Measurements from ENCODE around the gene CRISPLD2. TPM values are rescaled to one million over a fixed set of nuclear protein-coding genes. Genes with fewer than 3 reads are reported as not detected.

CRISPLD2 gene
- polyA plus RNA-seq, 1 experiment, result 103 TPM

DNA sequence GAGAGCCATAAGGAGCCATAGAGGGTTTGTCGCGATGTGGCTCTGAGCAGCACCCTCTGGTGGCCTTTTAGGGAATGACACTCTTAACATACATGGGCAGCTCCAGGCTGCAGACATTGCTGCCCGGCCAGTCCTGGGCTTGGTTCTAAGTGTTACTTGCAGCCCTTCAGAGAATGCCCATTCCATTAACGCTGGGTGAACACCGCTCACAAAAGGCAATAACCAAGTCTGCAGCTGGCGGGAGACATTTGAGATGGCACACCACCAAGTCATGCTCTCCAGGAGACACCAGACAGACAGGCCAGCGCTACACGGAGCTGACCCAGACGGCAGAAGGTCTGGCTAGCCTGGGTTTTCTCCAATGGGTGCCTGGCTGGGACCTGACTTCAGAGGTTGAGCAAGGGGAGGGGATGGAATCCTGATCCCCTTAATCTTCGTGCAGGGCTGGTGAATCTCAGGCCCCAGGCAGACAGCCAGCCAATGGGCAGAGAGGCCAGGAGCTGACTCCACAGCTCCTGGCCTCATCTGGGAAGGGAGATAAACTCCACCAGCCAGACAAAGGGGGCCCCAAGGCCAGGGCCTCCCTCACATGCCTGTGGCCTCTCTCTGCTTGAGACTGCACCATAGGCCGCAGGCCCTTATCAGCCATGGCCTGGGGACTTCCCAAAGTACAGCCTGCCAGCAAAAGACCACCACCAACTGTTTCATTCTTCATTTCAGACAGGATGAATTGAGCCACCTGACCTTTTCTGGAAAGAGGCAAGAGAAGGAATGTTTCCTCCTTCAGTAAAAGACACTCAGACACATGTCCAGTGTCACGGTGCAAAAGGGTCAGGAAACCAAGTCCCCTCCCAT is 132.8 kb downstream of the CRISPLD2 start:
- Histone ChIP-seq H3K27ac (ENCODE audit: low read depth, low read length) (no peak overlapping the region), H3K4me3 (ENCODE audit: low read depth, low read length) (no peak overlapping the region), H3K27me3 (ENCODE audit: control insufficient read depth, insufficient read depth, low read length) (no peaks in the 10 kb centered on the region), H3K9me3 (ENCODE audit: control insufficient read depth, insufficient read depth, low read length) (peaks cover 4% of the 10 kb centered on the region; the same call in 1 of the 2 replicates)
- ChIA-PET POLR2A (interaction anchor here (0.6 to 1.2 kb wide), 7 partner anchors 24 to 199 kb away, joined by 3 to 5 read pairs (median 4); partner anchors contain the start of gene CRISPLD2), CTCF (interaction anchor here (0.5 to 5.7 kb wide), 26 partner anchors 9 to 330 kb away, joined by 3 to 171 read pairs (median 4); no protein-coding TSS in a partner anchor)
- DNase-seq (ENCODE audit: low read depth, low spot score), result peak; percentile 66
- TF ChIP-seq, protein P1, sequence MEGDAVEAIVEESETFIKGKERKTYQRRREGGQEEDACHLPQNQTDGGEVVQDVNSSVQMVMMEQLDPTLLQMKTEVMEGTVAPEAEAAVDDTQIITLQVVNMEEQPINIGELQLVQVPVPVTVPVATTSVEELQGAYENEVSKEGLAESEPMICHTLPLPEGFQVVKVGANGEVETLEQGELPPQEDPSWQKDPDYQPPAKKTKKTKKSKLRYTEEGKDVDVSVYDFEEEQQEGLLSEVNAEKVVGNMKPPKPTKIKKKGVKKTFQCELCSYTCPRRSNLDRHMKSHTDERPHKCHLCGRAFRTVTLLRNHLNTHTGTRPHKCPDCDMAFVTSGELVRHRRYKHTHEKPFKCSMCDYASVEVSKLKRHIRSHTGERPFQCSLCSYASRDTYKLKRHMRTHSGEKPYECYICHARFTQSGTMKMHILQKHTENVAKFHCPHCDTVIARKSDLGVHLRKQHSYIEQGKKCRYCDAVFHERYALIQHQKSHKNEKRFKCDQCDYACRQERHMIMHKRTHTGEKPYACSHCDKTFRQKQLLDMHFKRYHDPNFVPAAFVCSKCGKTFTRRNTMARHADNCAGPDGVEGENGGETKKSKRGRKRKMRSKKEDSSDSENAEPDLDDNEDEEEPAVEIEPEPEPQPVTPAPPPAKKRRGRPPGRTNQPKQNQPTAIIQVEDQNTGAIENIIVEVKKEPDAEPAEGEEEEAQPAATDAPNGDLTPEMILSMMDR (IDR thresholded peaks at IDR 0.05; ENCODE audit: low read depth, low read length), result peak; percentile 90

DNA sequence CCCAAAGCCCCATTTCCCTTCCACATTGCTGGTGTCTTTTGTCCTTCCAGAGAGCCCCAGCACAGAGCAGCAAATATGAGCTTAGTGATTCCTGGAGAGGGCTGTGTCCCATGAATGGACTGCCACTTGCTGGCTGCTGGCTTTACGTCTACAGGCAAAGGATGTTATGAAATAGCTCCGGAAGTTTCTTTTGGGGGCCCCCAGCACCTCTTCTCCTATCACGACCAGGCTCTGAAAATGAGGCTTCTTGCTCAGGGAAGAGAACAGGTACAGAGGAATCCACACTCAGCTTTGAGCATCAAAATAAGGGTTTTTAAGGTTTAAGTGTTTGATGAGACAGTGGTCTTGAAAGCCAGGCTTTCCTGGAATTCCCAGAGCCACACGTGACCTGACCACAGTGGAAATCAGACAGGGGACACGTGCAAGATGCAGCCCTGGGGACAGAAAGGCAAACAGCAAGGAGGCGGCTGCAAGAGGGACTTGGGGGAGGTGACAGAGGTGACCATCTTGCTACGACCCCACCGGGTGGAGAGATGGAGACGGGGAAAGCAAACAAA is 133.5 kb downstream of the CRISPLD2 start:
- no peak overlapping the region for H3K27ac ChIP-seq (ENCODE audit: low read depth, low read length)
- ChIA-PET POLR2A (interaction anchor here (0.6 kb wide), 1 partner anchor 25 kb away, joined by 5 read pairs; no protein-coding TSS in a partner anchor), CTCF (interaction anchor here (0.5 to 5.7 kb wide), 19 partner anchors 10 to 331 kb away, joined by 3 to 171 read pairs (median 5); no protein-coding TSS in a partner anchor)
- H3K27me3 ChIP-seq (ENCODE audit: control insufficient read depth, insufficient read depth, low read length), result no peaks in the 10 kb centered on the region
- TF ChIP-seq, protein P1 (IDR thresholded peaks at IDR 0.05; ENCODE audit: low read depth, low read length), result no peak
- DNase-seq (ENCODE audit: low read depth, low spot score), result no peak
- H3K9me3 ChIP-seq (ENCODE audit: control insufficient read depth, insufficient read depth, low read length), result peaks cover 4% of the 10 kb centered on the region; the same call in 1 of the 2 replicates
- H3K4me3 ChIP-seq (ENCODE audit: low read depth, low read length), result no peak overlapping the region

DNA sequence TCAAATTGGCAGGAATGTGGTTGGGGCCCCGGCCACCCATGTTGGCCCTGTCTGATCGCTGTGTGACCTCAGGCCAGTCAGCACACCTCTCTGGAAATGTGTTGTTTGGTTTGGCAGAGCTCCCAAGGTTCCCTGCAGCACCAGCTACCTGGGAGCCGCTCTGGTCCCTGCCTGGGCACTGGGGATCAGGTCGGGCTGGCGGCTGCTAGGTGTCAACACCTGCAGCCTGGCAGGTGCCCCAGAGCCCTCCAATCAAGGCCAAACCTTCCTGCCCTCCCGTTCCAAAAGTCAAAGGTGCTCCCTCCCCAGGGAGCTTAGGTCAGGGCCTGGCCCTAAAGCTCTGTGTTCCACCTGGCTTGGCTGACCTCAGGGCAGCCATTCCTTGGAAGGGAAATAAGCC is 135.6 kb downstream of the CRISPLD2 start:
- DNase-seq (ENCODE audit: low read depth, low spot score), result no peak
- no peaks in the 10 kb centered on the region for H3K27me3 ChIP-seq (ENCODE audit: control insufficient read depth, insufficient read depth, low read length)
- H3K27ac ChIP-seq (ENCODE audit: low read depth, low read length), result no peak overlapping the region
- H3K9me3 ChIP-seq (ENCODE audit: control insufficient read depth, insufficient read depth, low read length), result peaks cover 4% of the 10 kb centered on the region; the same call in 1 of the 2 replicates
- no peak overlapping the region for H3K4me3 ChIP-seq (ENCODE audit: low read depth, low read length)
- POLR2A ChIA-PET, result no interaction called here
- TF ChIP-seq, protein P1 (IDR thresholded peaks at IDR 0.05; ENCODE audit: low read depth, low read length), result no peak
- CTCF ChIA-PET, result interaction anchor here (1.0 to 2.0 kb wide), 3 partner anchors 11 to 217 kb away, joined by 3 to 7 read pairs (median 4); no protein-coding TSS in a partner anchor

DNA sequence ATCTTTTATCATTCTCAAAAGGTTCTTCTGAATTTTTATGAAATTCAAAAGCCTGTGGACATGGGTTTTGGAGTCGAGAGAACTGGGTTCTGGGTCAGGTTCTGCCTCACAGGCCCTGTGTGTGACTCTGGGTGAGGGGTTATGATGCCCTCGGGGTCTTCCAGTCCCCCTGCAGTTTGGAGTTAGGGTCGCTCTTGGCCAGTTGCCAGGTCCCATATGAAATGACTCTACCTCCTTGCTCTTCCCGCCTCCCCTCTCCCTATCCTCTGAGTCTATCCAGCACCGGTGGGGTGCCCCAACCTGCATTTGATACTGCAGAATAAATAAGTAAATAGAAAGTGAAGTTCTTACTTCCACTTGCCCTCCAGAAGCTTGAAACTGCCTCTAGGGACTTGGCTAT is 137.4 kb downstream of the CRISPLD2 start:
- DNase-seq (ENCODE audit: low read depth, low spot score), result no peak
- no peak overlapping the region for H3K27ac ChIP-seq (ENCODE audit: low read depth, low read length)
- no peak overlapping the region for H3K4me3 ChIP-seq (ENCODE audit: low read depth, low read length)
- ChIA-PET POLR2A (no interaction called here), CTCF (interaction anchor here (1.4 kb wide), 1 partner anchor 203 kb away, joined by 8 read pairs; no protein-coding TSS in a partner anchor)
- no peaks in the 10 kb centered on the region; the same call in 1 of the 2 replicates for H3K9me3 ChIP-seq (ENCODE audit: control insufficient read depth, insufficient read depth, low read length)
- TF ChIP-seq, protein P1 (IDR thresholded peaks at IDR 0.05; ENCODE audit: low read depth, low read length), result no peak
- H3K27me3 ChIP-seq (ENCODE audit: control insufficient read depth, insufficient read depth, low read length), result peaks cover 2% of the 10 kb centered on the region

Measured in AG04450 (cell line).